ENCODE data around the gene LY6G6F.
A peak's percentile ranks its signal among the peaks of the same experiment; 100 is the strongest.

The LY6G6F gene

GRCh38 chr6:31737991-31738979 is 31.6 kb downstream of the LY6G6F start:
- TF ChIP-seq RAD21 (IDR thresholded peaks at IDR 0.05; ENCODE audit: low read depth) (peak; percentile 50; the same call in 1 of the 2 replicates), CEBPB (IDR thresholded peaks at IDR 0.05) (no peak)

GRCh38 chr6:31739639-31740396 is 33.2 kb downstream of the LY6G6F start, which contains the start of gene MSH5:
MSH5 (plus strand) TSS chr6:31740005; CDS start chr6:31740467, 462 bp downstream.
- TF ChIP-seq TCF12 (IDR thresholded peaks at IDR 0.05; ENCODE audit: low read depth) (peak; percentile 87), YY1 (IDR thresholded peaks at IDR 0.05; ENCODE audit: low read depth) (peak; percentile 87), CEBPB (IDR thresholded peaks at IDR 0.05) (no peak), EP300 (IDR thresholded peaks at IDR 0.05; ENCODE audit: borderline replicate concordance) (no peak; the same call in 1 of the 2 replicates), TEAD4 (IDR thresholded peaks at IDR 0.05) (peak; percentile 17; the same call in 1 of the 2 replicates), EGR1 (IDR thresholded peaks at IDR 0.05) (0 out of 2 replicates have a peak, but pooled peaks have one; percentile 18), RAD21 (IDR thresholded peaks at IDR 0.05; ENCODE audit: low read depth) (no peak), REST (IDR thresholded peaks at IDR 0.05; ENCODE audit: low read depth) (no peak), MAX (IDR thresholded peaks at IDR 0.05) (peak; percentile 99), NFIC (IDR thresholded peaks at IDR 0.05) (peak; percentile 32), ZBTB7A (IDR thresholded peaks at IDR 0.05; ENCODE audit: low read depth) (peak; percentile 80), TAF1 (IDR thresholded peaks at IDR 0.05; ENCODE audit: low read depth) (peak; percentile 93), USF1 (IDR thresholded peaks at IDR 0.05) (peak; percentile 47), FOXM1 (IDR thresholded peaks at IDR 0.05; ENCODE audit: borderline replicate concordance, low read depth) (peak; percentile 77), CREB1 (IDR thresholded peaks at IDR 0.05; ENCODE audit: low read depth) (no peak)

- TF ChIP-seq EP300 (IDR thresholded peaks at IDR 0.05; ENCODE audit: borderline replicate concordance) (no peak), REST (IDR thresholded peaks at IDR 0.05; ENCODE audit: low read depth) (peak; percentile 21), TEAD4 (IDR thresholded peaks at IDR 0.05) (no peak)
These were observed 33.9 kb downstream of the LY6G6F start for GRCh38 chr6:31740397-31741223.

GRCh38 chr6:31741815-31742214 is 35.1 kb downstream of the LY6G6F start:
- TF ChIP-seq CEBPB (IDR thresholded peaks at IDR 0.05) = no peak
- TF ChIP-seq ZBTB7A (IDR thresholded peaks at IDR 0.05; ENCODE audit: low read depth) = no peak
- no peak for TF ChIP-seq REST (IDR thresholded peaks at IDR 0.05; ENCODE audit: low read depth)
- no peak for TF ChIP-seq TAF1 (IDR thresholded peaks at IDR 0.05; ENCODE audit: low read depth)
- no peak for TF ChIP-seq YY1 (IDR thresholded peaks at IDR 0.05; ENCODE audit: low read depth)
- no peak for TF ChIP-seq EGR1 (IDR thresholded peaks at IDR 0.05)
- no peak for TF ChIP-seq USF1 (IDR thresholded peaks at IDR 0.05)
- no peak for TF ChIP-seq MAX (IDR thresholded peaks at IDR 0.05)

All from Ishikawa (cell line).